GM19043 (cell line): ENCODE results near the gene MAN1B1.

ENCODE experiments used
- ATAC-seq: cut with Tn5 transposase; IDR thresholded peaks from one replicate; pipeline ENCODE4 v1.9.1; 2021; ENCODE audit warnings: low read depth; ENCODE audit not compliant: unreplicated experiment

The MAN1B1 gene

DNA sequence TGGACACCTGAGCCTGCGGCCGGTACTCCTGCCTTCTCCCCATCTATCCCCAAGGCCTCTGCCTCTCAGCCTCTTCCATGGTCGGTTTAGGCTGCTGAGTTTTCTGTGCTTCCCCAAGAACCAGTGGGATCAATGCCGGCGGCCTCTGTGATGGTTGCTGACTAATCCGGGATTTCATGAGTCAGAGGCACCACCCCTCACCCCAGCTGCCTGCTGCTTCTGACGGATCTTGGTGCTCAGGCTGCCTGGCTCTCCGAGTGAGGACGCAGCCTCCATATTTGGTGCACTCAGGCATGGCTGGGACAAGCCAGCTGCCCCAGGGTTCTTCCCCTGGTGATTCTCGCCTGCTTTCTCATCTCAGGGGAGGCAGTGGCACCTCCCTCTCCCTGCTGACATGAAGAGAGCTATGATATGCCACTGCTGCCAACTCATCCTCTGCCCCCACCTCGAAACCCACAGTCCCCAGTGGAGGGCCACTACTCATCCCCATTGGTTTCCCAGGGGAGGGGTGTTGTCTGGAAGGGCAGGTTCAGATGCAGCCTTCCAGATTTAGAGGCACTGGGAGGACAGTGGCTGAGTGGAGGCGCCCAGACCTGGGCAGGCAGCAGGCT is 3.3 kb upstream of the MAN1B1 start:
- ATAC-seq, result no peak

GRCh38 chr9:137084526-137084925 is 2.3 kb upstream of the MAN1B1 start:
- ATAC-seq, result no peak

DNA sequence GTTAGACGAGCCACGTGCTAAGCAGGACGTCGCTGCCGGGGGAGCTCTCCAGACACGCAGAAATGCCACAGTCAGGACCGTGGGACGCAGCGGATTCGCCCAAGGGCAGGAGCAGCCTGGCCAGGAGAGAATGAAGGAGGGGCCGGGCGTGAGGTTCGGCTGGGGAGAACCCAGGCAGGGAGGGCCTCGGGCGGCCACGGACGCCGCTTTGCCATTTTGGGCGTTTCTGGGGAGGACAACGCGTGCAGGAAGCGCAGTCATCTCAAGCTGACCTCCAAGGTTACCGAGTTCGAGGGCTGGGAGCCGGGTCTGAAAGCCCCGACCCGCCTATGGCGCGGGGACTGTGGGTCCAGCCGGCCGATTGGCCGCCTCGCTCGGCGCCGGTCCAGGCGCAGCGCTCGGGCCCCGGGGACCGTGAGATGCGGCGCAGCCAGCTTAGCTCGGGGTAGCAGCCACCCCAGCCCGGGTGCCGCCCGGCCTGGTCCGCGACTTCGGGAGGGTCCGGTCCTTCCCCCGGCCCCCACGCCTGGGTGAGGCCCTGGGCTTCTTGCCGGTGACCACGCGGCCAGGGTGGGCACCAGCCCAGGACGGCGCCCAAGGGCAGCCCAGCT is 760 bp upstream of the MAN1B1 start:
- ATAC-seq, result no peak

DNA sequence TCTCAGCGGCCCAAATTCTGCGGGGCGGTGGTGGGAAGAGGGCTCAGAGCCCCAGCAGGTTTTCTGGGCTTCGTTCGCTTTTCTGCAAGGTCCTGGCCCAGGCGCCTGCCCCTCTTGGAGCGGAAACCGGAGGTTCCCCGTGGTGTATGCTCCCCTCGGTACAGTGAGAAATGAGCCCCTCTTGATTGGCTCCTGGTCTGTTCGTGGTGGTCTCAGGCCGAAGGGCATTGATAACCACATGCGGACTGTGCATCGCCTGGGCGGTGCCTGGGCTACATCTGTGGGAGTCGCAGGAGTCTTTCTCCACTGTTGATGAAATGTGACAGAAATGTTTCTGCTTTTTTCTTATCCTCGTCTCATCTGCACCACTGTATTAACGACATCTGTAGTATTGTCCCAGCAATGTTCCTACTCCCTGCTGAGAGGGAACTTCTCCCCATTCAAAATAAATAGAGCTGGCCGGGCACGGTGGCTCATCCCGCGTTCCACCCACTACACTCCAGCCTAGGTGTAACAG is 682 bp downstream of the MAN1B1 start:
- ATAC-seq, result no peak

DNA sequence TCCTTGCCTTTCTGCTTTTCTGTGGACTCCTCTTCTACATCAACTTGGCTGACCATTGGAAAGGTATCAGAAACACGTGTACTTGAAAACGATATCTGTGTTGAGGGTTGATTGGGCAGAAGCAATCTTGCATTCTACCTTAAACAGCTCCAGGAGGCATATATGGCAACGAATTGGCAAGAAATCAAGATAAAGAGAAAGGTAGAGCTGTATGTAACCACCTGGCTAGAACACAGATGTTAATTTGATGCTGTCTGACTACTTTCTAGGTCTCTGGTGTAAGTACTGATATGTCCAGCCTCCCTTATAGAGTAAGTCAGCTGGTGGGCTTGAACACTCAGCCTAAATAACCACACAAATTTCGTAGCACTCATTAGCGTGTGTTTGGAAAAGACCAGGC is 1.3 kb downstream of the MAN1B1 start:
- ATAC-seq, result no peak

- ATAC-seq, result no peak
Measured at GRCh38 chr9:137089232-137089947, 2.6 kb downstream of the MAN1B1 start.

- peak; percentile 87 for ATAC-seq
Measured at GRCh38 chr9:137095664-137096517, 9.1 kb downstream of the MAN1B1 start.

DNA sequence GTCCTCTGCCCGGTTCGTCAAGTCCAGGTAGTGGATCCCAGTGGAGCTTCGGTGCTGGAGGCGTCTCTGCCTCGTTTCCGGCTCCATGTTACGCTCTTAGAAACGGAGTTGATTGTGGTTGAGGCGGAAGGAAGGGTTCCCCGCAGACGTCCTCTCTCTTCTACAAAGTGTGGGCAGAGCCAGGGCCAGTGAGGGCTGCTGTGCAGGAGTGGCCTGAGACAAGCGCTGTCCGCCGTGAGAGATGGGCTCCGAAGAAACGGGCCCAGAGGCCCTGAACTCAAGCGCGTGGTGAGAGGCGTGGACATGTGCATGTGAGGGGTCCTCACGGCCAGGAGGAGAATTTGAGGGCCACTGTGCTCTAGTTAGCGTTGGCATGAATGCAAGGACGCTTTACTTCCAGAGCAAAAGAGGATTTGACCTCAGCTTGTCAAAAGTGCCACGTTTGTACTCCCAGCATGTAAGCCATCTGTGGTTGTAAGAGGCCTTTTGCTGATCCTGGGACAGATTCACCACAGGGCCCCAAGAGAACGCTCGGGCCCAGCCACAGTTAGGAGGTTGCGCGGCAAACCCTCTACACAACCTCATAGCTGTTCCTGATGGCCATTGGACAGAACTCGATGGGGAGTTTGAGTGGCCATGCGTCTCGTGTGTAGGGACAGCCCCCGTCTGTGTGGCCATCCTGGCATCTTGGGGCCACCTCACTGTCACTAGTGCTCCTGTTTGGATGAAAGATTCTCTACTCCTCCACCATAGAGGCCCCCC is 10.2 kb downstream of the MAN1B1 start:
- no peak for ATAC-seq

GRCh38 chr9:137097761-137098462 is 11.1 kb downstream of the MAN1B1 start:
- no peak for ATAC-seq

DNA sequence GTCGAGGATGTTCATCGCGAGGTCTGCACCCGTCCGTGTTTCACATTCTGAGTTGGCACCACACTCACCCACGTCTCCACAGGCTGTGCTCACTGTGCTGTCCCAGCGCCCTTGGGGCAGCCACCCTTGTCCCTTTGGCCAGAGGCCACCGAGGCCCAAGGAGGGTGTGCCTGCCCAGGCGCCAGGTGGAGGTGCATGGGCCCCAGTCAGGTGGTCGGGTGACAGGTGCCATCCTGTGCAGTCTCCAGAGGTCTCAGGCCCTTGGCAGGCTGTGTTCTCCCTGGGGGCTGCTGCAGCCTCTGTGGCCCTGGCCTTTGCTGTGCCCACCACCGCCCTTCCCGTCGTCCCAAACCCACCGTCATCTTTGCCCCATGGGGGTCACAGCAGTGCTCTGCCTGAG is 12.4 kb downstream of the MAN1B1 start:
- ATAC-seq, result no peak

DNA sequence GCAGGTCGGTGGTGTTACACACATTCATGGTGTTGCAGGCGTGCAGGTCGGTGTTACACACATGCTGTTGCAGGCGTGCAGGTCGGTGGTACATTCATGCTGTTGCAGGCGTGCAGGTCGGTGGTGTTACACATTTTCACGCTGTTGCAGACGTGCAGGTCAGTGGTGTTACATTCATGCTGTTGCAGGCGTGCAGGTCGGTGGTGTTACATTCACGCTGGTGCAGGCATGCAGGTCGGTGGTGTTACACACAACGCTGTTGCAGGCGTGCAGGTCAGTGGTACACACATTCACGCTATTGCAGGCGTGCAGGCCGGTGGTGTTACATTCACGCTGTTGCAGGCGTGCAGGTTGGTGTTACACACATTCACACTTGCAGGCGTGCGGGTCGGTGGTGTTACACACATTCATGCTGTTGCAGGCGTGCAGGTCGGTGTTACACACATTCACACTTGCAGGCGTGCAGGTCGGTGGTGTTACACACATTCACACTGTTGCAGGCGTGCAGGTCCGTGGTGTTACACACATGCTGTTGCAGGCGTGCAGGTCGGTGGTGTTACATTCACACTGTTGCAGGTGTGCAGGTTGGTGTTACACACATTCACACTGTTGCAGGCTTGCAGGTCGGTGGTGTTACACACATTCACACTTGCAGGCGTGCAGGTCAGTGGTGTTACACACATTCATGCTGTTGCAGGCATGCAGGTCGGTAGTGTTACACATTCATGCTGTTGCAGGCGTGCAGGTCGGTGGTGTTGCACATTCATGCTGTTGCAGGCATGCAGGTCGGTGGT is 16.6 kb downstream of the MAN1B1 start:
- no peak for ATAC-seq

GRCh38 chr9:137105814-137106661 is 19.3 kb downstream of the MAN1B1 start:
- no peak for ATAC-seq

DNA sequence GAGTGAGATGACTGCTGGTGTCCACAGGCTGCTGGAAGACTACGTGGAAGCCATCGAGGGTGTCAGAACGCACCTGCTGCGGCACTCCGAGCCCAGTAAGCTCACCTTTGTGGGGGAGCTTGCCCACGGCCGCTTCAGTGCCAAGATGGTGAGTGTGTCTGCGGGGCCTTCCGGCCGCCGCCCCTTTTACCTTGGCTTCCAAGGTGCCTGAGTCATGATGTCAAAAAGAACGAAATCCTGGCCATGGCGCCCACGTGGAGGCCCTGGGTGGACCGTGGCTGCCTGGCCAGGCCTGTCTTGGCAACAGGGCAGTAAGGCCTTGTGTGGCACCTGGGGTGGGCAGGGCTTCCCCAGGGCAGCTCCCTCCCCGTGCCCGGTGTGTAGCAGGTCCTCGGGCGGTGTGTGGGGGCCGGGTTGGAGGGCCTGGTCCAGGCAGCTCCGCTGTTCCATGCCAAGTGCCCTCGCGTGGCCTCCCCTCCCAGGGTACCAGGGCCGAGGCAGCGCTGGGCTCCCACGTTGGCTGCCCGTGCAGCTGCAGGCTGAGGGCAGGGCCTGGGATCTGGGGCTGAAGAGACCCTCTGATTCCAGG is 20.0 kb downstream of the MAN1B1 start:
- ATAC-seq, result no peak

DNA sequence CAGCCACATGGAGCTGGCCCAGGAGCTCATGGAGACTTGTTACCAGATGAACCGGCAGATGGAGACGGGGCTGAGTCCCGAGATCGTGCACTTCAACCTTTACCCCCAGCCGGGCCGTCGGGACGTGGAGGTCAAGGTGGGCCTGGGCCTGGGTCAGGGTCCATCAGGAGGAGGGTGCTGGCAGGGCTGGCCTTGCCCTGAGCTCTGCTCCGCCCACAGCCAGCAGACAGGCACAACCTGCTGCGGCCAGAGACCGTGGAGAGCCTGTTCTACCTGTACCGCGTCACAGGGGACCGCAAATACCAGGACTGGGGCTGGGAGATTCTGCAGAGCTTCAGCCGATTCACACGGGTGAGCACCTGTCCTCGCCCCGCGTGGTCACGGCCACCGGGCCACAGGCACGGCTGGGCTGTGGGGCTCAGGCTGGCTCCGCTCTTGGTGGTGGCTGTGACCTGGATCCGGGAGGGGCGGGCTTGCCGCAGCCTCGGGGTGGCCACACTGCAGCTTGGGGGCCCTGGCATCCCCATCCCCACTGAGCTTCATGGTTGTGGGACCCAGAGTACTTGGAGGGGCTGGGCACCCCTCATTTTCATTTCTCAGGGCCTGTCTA is 20.6 kb downstream of the MAN1B1 start:
- no peak for ATAC-seq

- no peak for ATAC-seq
Measured at GRCh38 chr9:137107982-137108381, 21.2 kb downstream of the MAN1B1 start.

GRCh38 chr9:137108608-137109249 is 21.9 kb downstream of the MAN1B1 start:
- ATAC-seq, result no peak
